ENCODE data around the gene HMGCS1. TPM values are rescaled to one million over a fixed set of nuclear protein-coding genes. Genes with fewer than 3 reads are reported as not detected.

The HMGCS1 gene
- polyA plus RNA-seq, 4 donors = 46.7 to 210 (median 71.5) TPM

DNA sequence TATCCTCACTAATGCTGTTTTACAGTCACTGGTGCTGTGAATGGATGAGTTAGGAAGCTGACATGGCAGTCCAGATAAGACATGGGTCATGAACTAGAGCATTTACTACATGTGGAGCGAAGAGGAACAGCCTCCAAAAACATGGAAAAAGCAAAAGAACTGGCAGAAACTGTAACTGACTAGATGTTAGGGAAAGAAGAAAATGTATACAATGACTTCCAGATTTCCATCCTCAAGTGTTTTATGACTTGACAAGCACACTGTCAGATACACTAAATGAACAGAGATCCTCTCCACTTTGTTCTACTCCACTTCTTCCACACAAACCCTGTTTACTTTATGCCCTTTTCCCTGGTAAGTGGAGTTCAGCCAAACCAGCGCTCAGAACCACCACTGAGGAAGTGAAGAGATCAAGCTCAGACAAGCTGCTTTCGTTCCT, 11.5 kb downstream of the HMGCS1 start:
- H3K4me1 ChIP-seq (ENCODE audit: control insufficient read depth in 3 of 3, insufficient read depth in 2 of 3, low read depth in 1 of 3, low read length in 2 of 3) = peaks cover 0 to 9% (median 0%) of the 10 kb centered on the region in 3 donors
- no peak for DNase-seq

DNA sequence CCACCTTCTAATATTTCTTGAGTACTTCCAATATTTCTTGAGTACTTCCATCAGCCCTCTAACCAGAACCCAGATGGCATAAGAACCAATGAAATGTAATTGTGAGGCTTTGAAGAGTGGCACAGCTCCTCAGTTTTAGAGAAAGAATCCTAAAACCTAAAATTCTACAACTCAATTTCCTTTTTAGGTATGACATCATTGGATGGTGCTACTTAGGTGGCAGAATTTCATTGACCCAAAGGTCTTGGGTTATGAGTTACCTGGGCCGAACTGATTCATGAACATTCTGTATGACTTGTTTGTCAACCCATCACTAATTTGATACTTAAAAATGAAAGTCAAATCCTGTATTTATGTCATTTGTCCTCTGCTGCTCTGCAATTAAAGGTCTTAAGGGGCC, 13.1 kb downstream of the HMGCS1 start:
- no peak for DNase-seq
- Histone ChIP-seq H3K4me3 (ENCODE audit: low read depth in 1 of 3, low read length in 3 of 3) (no peak overlapping the region), H3K27ac (ENCODE audit: low read depth in 1 of 3, low read length in 2 of 3) (no peak overlapping the region), H3K4me1 (ENCODE audit: control insufficient read depth in 3 of 3, insufficient read depth in 2 of 3, low read depth in 1 of 3, low read length in 2 of 3) (peaks cover 0 to 9% (median 0%) of the 10 kb centered on the region in 3 donors), H3K36me3 (ENCODE audit: control insufficient read depth in 3 of 3, insufficient read depth in 2 of 3, low read depth in 1 of 3, low read length in 3 of 3) (peaks cover 3 to 21% (median 19%) of the 10 kb centered on the region in 3 donors), H3K9me3 (ENCODE audit: control insufficient read depth in 2 of 2, insufficient read depth in 1 of 2, low read depth in 1 of 2, low read length in 1 of 2) (no peaks in the 10 kb centered on the region), H3K27me3 (ENCODE audit: control insufficient read depth in 3 of 3, insufficient read depth in 3 of 3, low read length in 3 of 3) (no peaks in the 10 kb centered on the region)
- WGBS, 3 donors = 92 to 97% (median 93%) methylated on average over 1 of the region's 1 CpG
- FAIRE-seq = no peak

More for the DNA sequence above, 11.5 kb downstream of the HMGCS1 start:
- H3K4me3 ChIP-seq (ENCODE audit: low read depth in 1 of 3, low read length in 3 of 3) = no peak overlapping the region
- H3K27ac ChIP-seq (ENCODE audit: low read depth in 1 of 3, low read length in 2 of 3) = no peak overlapping the region
- H3K9me3 ChIP-seq (ENCODE audit: control insufficient read depth in 2 of 2, insufficient read depth in 1 of 2, low read depth in 1 of 2, low read length in 1 of 2) = no peaks in the 10 kb centered on the region
- no peaks in the 10 kb centered on the region for H3K27me3 ChIP-seq (ENCODE audit: control insufficient read depth in 3 of 3, insufficient read depth in 3 of 3, low read length in 3 of 3)
- 70 to 83% (median 73%) methylated on average over 3 of the region's 3 CpGs for WGBS, 3 donors
- peaks cover 6 to 22% (median 16%) of the 10 kb centered on the region in 3 donors for H3K36me3 ChIP-seq (ENCODE audit: control insufficient read depth in 3 of 3, insufficient read depth in 2 of 3, low read depth in 1 of 3, low read length in 3 of 3)
- FAIRE-seq = no peak

DNA sequence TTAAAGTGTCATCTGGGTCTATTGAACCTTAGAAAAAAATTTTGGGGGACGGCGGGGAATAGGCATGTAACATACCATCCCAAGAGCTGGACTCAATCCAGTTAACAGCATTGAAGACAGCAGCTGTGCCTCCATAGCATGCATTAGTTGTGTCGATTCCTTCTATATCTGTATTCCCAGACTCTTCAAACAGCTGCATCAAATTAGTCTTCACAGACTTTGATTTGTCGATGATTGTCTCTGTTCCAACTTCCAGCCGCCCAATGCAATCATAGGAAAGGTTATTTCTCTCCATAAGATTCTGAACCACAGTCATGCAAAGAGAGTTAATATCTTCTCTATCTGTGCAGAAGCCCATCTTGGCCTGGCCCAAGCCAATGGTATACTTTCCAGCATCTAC, 14.8 kb downstream of the HMGCS1 start:
- no peak overlapping the region for H3K4me3 ChIP-seq (ENCODE audit: low read depth in 1 of 3, low read length in 3 of 3)
- no peak for DNase-seq
- H3K9me3 ChIP-seq (ENCODE audit: control insufficient read depth in 2 of 2, insufficient read depth in 1 of 2, low read depth in 1 of 2, low read length in 1 of 2) = no peaks in the 10 kb centered on the region
- peaks cover 3 to 23% (median 21%) of the 10 kb centered on the region in 3 donors for H3K36me3 ChIP-seq (ENCODE audit: control insufficient read depth in 3 of 3, insufficient read depth in 2 of 3, low read depth in 1 of 3, low read length in 3 of 3)
- H3K4me1 ChIP-seq (ENCODE audit: control insufficient read depth in 3 of 3, insufficient read depth in 2 of 3, low read depth in 1 of 3, low read length in 2 of 3) = peaks cover 0 to 9% (median 0%) of the 10 kb centered on the region in 3 donors
- no peak overlapping the region for H3K27ac ChIP-seq (ENCODE audit: low read depth in 1 of 3, low read length in 2 of 3)
- WGBS, 3 donors = 93 to 94% (median 93%) methylated on average over 5 of the region's 5 CpGs
- no peaks in the 10 kb centered on the region for H3K27me3 ChIP-seq (ENCODE audit: control insufficient read depth in 3 of 3, insufficient read depth in 3 of 3, low read length in 3 of 3)
- FAIRE-seq = no peak

DNA sequence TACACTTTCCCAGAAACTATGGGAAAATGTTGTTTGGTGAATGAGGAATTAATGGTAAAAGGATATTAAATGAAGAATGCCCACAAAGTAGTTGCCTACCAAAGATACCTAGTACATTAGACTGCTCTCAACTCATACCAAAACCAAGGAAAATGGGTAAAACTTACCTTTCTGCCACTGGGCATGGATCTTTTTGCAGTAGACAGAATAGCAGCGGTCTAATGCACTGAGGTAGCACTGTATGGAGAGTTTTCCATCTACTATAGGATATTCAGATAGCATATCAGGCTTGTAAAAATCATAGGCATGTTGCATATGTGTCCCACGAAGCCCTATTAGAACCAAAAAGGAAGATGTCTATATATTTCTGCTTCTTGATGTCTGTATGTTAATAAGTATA, 16.4 kb downstream of the HMGCS1 start:
- no peak for DNase-seq
- FAIRE-seq = no peak
- 84 to 92% (median 90%) methylated on average over 2 of the region's 2 CpGs for WGBS, 3 donors
- H3K4me1 ChIP-seq (ENCODE audit: control insufficient read depth in 3 of 3, insufficient read depth in 2 of 3, low read depth in 1 of 3, low read length in 2 of 3) = no peaks in the 10 kb centered on the region
- no peaks in the 10 kb centered on the region for H3K9me3 ChIP-seq (ENCODE audit: control insufficient read depth in 2 of 2, insufficient read depth in 1 of 2, low read depth in 1 of 2, low read length in 1 of 2)
- H3K27ac ChIP-seq (ENCODE audit: low read depth in 1 of 3, low read length in 2 of 3) = no peak overlapping the region
- peaks cover 3 to 26% (median 17%) of the 10 kb centered on the region in 3 donors for H3K36me3 ChIP-seq (ENCODE audit: control insufficient read depth in 3 of 3, insufficient read depth in 2 of 3, low read depth in 1 of 3, low read length in 3 of 3)
- H3K4me3 ChIP-seq (ENCODE audit: low read depth in 1 of 3, low read length in 3 of 3) = no peak overlapping the region
- no peaks in the 10 kb centered on the region for H3K27me3 ChIP-seq (ENCODE audit: control insufficient read depth in 3 of 3, insufficient read depth in 3 of 3, low read length in 3 of 3)

DNA sequence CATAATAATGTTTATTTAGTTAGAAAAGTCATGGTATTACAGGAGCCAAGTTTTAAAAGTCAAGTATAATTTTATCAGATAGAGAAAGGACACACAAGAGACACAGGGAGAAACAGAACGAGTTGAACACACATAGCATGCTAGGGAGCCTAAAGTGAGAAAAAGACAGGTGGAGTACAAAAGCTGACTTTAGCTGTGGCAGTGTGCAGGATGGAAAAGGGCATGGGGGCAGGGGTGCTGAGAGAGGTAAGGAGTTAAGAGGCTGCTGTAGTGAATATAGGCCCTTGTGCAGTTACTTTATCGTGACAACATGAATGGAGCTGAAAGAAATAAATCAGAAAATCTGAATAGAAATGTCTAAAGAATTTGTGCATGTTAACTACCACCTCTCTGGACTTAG, 18.0 kb downstream of the HMGCS1 start:
- Histone ChIP-seq H3K4me1 (ENCODE audit: control insufficient read depth in 3 of 3, insufficient read depth in 2 of 3, low read depth in 1 of 3, low read length in 2 of 3) (no peaks in the 10 kb centered on the region), H3K27me3 (ENCODE audit: control insufficient read depth in 3 of 3, insufficient read depth in 3 of 3, low read length in 3 of 3) (no peaks in the 10 kb centered on the region), H3K4me3 (ENCODE audit: low read depth in 1 of 3, low read length in 3 of 3) (no peak overlapping the region), H3K27ac (ENCODE audit: low read depth in 1 of 3, low read length in 2 of 3) (no peak overlapping the region), H3K36me3 (ENCODE audit: control insufficient read depth in 3 of 3, insufficient read depth in 2 of 3, low read depth in 1 of 3, low read length in 3 of 3) (peaks cover 9 to 23% (median 20%) of the 10 kb centered on the region in 3 donors), H3K9me3 (ENCODE audit: control insufficient read depth in 2 of 2, insufficient read depth in 1 of 2, low read depth in 1 of 2, low read length in 1 of 2) (no peaks in the 10 kb centered on the region)
- DNase-seq (no peak), FAIRE-seq (no peak)
- 85 to 90% (median 90%) methylated on average over 2 of the region's 2 CpGs for WGBS, 3 donors

DNA sequence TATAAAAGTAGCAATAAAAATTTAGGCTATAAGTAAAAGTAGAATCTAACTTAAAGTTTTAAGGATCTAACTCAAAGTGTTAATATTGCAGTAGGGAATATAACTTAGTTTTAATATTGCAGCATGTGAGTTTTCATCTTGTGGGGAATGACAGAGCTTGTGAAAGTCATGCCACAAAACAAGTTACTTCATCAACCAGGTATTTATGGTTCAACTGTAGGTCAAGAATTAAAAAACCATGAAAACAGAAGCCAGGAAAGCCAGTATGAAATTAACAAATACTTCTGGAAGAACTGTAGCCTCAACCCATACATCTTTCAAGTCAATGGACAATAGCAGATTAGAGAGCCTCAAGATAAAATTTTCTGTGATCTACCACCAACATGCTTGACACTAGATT, 19.0 kb downstream of the HMGCS1 start:
- Histone ChIP-seq H3K36me3 (ENCODE audit: control insufficient read depth in 3 of 3, insufficient read depth in 2 of 3, low read depth in 1 of 3, low read length in 3 of 3) (peaks cover 9 to 18% (median 17%) of the 10 kb centered on the region in 3 donors), H3K9me3 (ENCODE audit: control insufficient read depth in 2 of 2, insufficient read depth in 1 of 2, low read depth in 1 of 2, low read length in 1 of 2) (no peaks in the 10 kb centered on the region), H3K4me3 (ENCODE audit: low read depth in 1 of 3, low read length in 3 of 3) (no peak overlapping the region), H3K27me3 (ENCODE audit: control insufficient read depth in 3 of 3, insufficient read depth in 3 of 3, low read length in 3 of 3) (no peaks in the 10 kb centered on the region), H3K4me1 (ENCODE audit: control insufficient read depth in 3 of 3, insufficient read depth in 2 of 3, low read depth in 1 of 3, low read length in 2 of 3) (no peaks in the 10 kb centered on the region), H3K27ac (ENCODE audit: low read depth in 1 of 3, low read length in 2 of 3) (no peak overlapping the region)
- FAIRE-seq = no peak
- DNase-seq = no peak

DNA sequence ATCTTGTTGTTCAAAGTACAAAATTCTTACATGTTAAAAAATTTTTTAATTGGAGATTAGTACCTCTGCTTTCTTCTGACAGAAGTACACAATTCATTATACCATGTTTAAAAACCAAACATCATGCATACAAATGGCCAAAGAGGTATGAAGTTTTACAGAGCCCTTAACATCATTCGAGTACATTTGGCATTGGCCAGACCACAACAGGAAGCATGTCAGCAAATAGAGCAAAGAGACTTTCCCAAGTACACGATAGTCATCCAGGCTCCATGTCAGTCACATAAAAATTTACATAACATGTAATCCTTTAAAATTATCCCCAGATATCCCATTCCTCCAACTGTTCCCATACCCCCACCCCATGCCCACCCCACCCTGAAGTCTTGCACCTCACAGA, 22.5 kb downstream of the HMGCS1 start:
- no peak for DNase-seq
- 70 to 86% (median 72%) methylated on average over 2 of the region's 2 CpGs for WGBS, 3 donors
- Histone ChIP-seq H3K36me3 (ENCODE audit: control insufficient read depth in 3 of 3, insufficient read depth in 2 of 3, low read depth in 1 of 3, low read length in 3 of 3) (peaks cover 9 to 17% (median 17%) of the 10 kb centered on the region in 3 donors), H3K9me3 (ENCODE audit: control insufficient read depth in 2 of 2, insufficient read depth in 1 of 2, low read depth in 1 of 2, low read length in 1 of 2) (no peaks in the 10 kb centered on the region), H3K27me3 (ENCODE audit: control insufficient read depth in 3 of 3, insufficient read depth in 3 of 3, low read length in 3 of 3) (no peaks in the 10 kb centered on the region), H3K4me1 (ENCODE audit: control insufficient read depth in 3 of 3, insufficient read depth in 2 of 3, low read depth in 1 of 3, low read length in 2 of 3) (no peaks in the 10 kb centered on the region), H3K27ac (ENCODE audit: low read depth in 1 of 3, low read length in 2 of 3) (no peak overlapping the region), H3K4me3 (ENCODE audit: low read depth in 1 of 3, low read length in 3 of 3) (no peak overlapping the region)
- FAIRE-seq = no peak

DNA sequence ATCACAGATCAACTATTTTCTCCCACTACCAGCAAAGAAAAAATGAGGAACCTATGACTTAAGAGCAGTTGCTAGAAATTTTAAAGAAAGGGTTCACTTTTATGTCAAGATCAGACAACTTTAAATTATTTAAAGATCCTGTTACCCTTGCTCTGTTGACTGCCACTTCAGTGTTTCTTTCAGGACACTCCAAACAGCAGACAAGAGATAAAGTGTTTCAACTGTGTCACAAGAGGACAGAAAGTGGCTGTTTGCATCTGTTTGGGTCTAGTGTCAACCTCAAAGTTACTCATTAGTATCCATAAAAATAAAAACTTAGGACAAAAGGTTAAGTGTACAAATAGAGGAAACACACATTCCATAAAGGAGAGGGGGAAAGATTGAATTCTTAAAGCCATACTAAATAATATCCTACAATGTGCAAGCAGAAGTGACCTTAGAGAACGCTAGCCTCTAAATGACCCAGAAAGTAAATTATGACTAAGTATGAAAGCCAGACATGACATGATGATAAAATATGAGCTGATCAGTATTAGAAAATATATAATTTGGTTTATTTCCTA, 24.9 kb downstream of the HMGCS1 start:
- Histone ChIP-seq H3K36me3 (ENCODE audit: control insufficient read depth in 3 of 3, insufficient read depth in 2 of 3, low read depth in 1 of 3, low read length in 3 of 3) (peaks cover 9 to 12% (median 10%) of the 10 kb centered on the region in 3 donors), H3K9me3 (ENCODE audit: control insufficient read depth in 2 of 2, insufficient read depth in 1 of 2, low read depth in 1 of 2, low read length in 1 of 2) (no peaks in the 10 kb centered on the region), H3K4me3 (ENCODE audit: low read depth in 1 of 3, low read length in 3 of 3) (no peak overlapping the region), H3K27ac (ENCODE audit: low read depth in 1 of 3, low read length in 2 of 3) (no peak overlapping the region), H3K27me3 (ENCODE audit: control insufficient read depth in 3 of 3, insufficient read depth in 3 of 3, low read length in 3 of 3) (no peaks in the 10 kb centered on the region), H3K4me1 (ENCODE audit: control insufficient read depth in 3 of 3, insufficient read depth in 2 of 3, low read depth in 1 of 3, low read length in 2 of 3) (no peaks in the 10 kb centered on the region)
- no peak for FAIRE-seq
- DNase-seq = no peak
- WGBS, 3 donors = 83 to 92% (median 89%) methylated on average over 1 of the region's 1 CpG

DNA sequence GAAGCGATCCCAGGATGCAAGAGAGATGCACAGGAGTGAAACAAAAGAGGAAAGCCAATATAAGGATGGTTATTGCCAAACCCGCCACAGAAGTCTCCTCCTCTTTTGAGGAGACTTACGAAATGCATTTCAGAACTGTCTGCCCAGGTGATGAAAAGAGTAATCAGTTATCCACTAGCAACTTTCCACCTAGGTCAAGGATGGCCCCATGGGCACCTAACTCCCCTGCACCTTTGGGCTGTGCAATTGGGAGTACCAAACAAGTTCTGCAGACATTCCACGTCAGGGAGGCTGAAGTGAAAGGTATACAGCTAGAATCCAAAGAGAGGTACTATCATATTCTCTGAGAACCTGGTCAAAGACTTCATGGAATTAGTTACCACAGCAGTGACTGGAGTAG, 25.7 kb downstream of the HMGCS1 start:
- H3K36me3 ChIP-seq (ENCODE audit: control insufficient read depth in 3 of 3, insufficient read depth in 2 of 3, low read depth in 1 of 3, low read length in 3 of 3) = peaks cover 8 to 12% (median 9%) of the 10 kb centered on the region in 3 donors
- FAIRE-seq = no peak

More for the DNA sequence above, 25.7 kb downstream of the HMGCS1 start:
- Histone ChIP-seq H3K27me3 (ENCODE audit: control insufficient read depth in 3 of 3, insufficient read depth in 3 of 3, low read length in 3 of 3) (no peaks in the 10 kb centered on the region), H3K9me3 (ENCODE audit: control insufficient read depth in 2 of 2, insufficient read depth in 1 of 2, low read depth in 1 of 2, low read length in 1 of 2) (no peaks in the 10 kb centered on the region), H3K4me3 (ENCODE audit: low read depth in 1 of 3, low read length in 3 of 3) (no peak overlapping the region), H3K4me1 (ENCODE audit: control insufficient read depth in 3 of 3, insufficient read depth in 2 of 3, low read depth in 1 of 3, low read length in 2 of 3) (no peaks in the 10 kb centered on the region), H3K27ac (ENCODE audit: low read depth in 1 of 3, low read length in 2 of 3) (no peak overlapping the region)
- DNase-seq = no peak
- WGBS, 3 donors = 97 to 98% (median 98%) methylated on average over 4 of the region's 4 CpGs
